Right ventricle myocardium superior (tissue), 1 donor: Measurements from ENCODE around the gene DBNL. TPM values are rescaled to one million over a fixed set of nuclear protein-coding genes. Genes with fewer than 3 reads are reported as not detected.
"Not testable (repeated sequence)": the region's sequence is repeated elsewhere in the genome, so short reads cannot be mapped to it uniquely, and the experiment has no call there.

ENCODE experiments used
- ATAC-seq: fragments of 200-7000 bp; cut with Tn5 transposase; one replicate; pipeline ENCODE4 v1.9.1; 2020; ENCODE audit warnings: mild to moderate bottlenecking; ENCODE audit not compliant: poor library complexity
- DNase-seq: peaks from one replicate; pipeline ENCODE4 v3.0.0-alpha.2; 2020
- intact Hi-C: fragments of 100-400 bp; cut with DNase I; formaldehyde crosslinking; loops from one replicate; pipeline ENCODE4 v1.11.2; 2022
- long read RNA-seq: library from polyadenylated mRNA; unstranded; transcript quantifications from one replicate; pipeline ENCODE4 v2.0.0, GENCODE V29; 2021
- total RNA-seq: library from RNA; stranded (reverse); fragmentation: NEBNext Ultra II Directional; extraction: Animal tissue kit (Norgen Biotek cat#: 25700); gene quantifications from one replicate; pipeline ENCODE4 v1.2.1, GENCODE V29; 2021
- donor health status: DM: no; HTN: yes; CAD: no; lungs with severe emphysema.

DBNL gene
- total RNA-seq = 28.0 TPM
- long read RNA-seq, transcript DBNL-220 (13 exons, 2,117 nt) = minor isoform, 21 of 116 reads
- long read RNA-seq, transcript DBNL-210 (13 exons, 1,808 nt) = major isoform, 64 of 116 reads
- long read RNA-seq, partial matches to known transcripts = 7 of 116 reads
- long read RNA-seq, other reads (novel, unspliced or antisense) = 20 of 116 reads

- intact Hi-C loops = no loop called here
- DNase-seq (peak; percentile 98), ATAC-seq (peak; percentile 96)
These were observed at the start of gene DBNL for GRCh38 chr7:44044315-44045225. TSS of gene DBNL (plus strand) at chr7:44044702. CDS start at chr7:44044738, 36 bp downstream.

GRCh38 chr7:43997532-43997931, 47.0 kb upstream of the DBNL start, which contains the start of gene SPDYE1:
TSS of gene SPDYE1 (plus strand) at chr7:43997897. CDS start at chr7:43999950, 2,053 bp downstream.
- ATAC-seq, intact Hi-C loops, DNase-seq: not testable (repeated sequence)

GRCh38 chr7:44012081-44012480, 32.4 kb upstream of the DBNL start:
- not testable (repeated sequence) for DNase-seq

DNA sequence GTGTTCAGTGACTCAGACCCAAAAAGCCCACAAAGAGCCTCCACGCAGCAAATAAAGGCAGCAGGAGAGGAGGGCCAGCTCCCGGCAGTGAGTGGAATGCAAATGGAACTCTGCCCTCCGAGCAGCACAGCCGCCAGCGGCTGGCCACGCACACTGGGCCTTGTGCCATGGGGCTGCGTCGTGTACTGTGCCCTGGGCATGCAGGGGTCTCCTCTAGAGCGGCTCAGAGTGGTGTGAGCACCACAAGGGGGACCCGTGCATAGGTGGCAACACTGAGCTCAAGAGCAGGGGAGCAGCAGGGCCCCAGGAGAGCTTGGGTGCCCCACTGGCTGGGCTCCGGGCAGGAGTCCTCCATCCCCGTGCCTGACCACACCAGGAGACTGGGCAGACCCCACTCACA, 29.4 kb upstream of the DBNL start:
- ATAC-seq, intact Hi-C loops, DNase-seq: not testable (repeated sequence)

More at GRCh38 chr7:44012081-44012480, 32.4 kb upstream of the DBNL start:
- intact Hi-C loops, ATAC-seq: not testable (repeated sequence)

- intact Hi-C loops = not testable (repeated sequence)
- DNase-seq (peak; percentile 99), ATAC-seq (peak; percentile 98)
These were observed 25.4 kb upstream of the DBNL start for GRCh38 chr7:44018857-44019807.

GRCh38 chr7:44019825-44020224, 24.7 kb upstream of the DBNL start:
- ATAC-seq, DNase-seq, intact Hi-C loops: not testable (repeated sequence)

- intact Hi-C loops, DNase-seq, ATAC-seq: not testable (repeated sequence)
These were observed 22.4 kb upstream of the DBNL start for GRCh38 chr7:44022069-44022468.

- ATAC-seq, DNase-seq, intact Hi-C loops: not testable (repeated sequence)
These were observed 21.6 kb upstream of the DBNL start for GRCh38 chr7:44022796-44023467.

DNA sequence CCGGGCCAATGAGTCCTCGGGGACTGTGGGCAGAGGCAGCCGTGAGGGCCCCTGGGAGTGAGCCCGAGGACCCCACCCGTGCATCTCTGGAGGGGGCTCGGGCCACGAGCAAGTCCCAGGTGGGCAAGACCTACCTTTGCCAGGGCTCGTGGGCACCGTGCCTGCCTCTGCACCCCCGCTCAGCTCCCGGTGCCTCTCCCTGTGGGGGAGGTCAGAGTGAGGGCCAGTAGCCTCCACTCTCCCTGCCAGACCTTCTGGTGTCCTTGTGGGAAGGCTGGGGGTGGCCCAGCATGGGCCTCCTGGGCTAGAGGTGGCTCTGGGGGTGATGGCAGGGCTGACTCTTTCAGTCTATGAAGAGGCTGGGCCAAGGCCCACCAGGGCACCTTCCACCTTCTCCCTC, 15.1 kb upstream of the DBNL start:
- intact Hi-C loops, DNase-seq, ATAC-seq: not testable (repeated sequence)

- intact Hi-C loops, ATAC-seq, DNase-seq: not testable (repeated sequence)
These were observed 14.5 kb upstream of the DBNL start for GRCh38 chr7:44030029-44030428.

DNA sequence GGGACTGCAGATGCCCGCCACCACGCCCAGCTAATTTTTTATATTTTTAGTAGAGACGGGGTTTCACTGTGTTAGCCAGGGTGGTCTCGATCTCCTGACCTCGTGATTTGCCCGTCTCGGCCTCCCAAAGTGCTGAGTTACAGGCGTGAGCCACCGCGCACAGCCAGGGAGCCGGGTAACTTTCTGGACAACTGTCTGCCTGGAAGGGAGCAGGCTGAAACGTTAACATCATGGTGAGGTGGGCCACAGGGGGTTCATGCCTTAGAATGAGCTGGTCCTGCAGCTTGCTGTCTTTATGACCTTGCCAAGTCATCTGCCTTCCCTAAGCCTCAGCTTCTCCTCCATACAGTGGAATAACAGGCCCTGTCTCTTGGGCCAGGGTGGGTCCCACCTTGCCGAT, 13.2 kb upstream of the DBNL start:
- intact Hi-C loops, DNase-seq, ATAC-seq: not testable (repeated sequence)

GRCh38 chr7:44032031-44032430, 12.5 kb upstream of the DBNL start:
- intact Hi-C loops, ATAC-seq, DNase-seq: not testable (repeated sequence)

DNA sequence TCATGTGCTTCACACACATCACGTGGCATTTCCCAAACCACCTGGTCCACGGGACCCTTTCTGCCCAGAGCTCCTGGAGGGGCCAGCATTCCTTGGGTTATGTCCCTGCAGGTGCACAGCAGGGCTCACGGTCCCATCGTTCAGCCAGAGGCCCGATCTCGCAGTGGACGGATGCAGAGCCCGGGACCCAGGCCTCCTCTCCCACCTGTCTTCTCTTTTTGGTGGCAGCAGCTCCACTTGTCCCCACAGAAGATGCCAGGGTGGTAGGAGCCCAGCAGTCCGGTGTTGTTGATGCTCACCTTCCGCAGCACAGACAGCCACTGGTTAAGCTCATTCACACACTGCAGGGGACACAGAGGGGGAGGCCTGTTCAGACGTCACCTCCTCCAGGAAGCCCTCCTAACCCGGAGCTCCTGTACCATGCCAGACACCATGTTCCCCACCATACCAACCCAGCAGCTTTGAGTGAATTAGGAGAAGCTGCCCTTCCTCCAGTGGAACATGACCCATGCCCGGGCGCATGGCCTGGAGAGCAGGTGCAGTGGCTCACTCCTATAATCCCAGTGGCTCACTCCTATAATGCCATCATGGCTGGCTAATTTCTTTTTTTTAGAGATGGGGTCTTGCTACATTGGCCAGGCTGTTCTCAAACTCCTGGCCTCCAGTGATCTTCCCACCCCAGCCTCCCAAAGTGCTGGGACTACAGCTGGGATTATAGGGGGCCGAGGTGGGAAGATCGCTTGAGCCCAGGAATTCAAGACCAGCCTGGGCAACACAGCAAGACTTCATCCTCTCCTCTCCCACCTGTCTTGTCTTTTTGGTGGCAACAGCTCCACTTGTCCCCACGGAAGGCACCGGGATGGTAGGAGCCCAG, 10.3 kb upstream of the DBNL start:
- DNase-seq, intact Hi-C loops, ATAC-seq: not testable (repeated sequence)

DNA sequence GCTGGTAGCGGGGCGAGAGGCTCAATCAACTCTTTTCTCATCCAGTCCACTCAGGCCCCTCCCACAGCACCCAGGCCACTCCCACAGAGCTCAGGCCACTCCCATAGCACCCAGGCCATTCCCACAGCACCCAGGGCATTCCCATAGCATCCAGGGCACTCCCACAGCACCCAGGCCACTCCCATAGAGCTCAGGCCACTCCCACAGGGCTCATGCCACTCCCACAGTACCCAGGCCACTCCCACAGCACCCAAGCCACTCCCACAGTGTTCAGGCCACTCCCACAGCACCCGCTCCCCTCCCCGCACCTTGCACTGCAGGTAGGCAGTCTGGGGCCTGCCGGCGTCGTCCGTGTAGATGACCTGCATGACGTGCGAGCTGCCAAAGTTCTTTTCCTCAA, 8.1 kb upstream of the DBNL start:
- intact Hi-C loops, ATAC-seq, DNase-seq: not testable (repeated sequence)

DNA sequence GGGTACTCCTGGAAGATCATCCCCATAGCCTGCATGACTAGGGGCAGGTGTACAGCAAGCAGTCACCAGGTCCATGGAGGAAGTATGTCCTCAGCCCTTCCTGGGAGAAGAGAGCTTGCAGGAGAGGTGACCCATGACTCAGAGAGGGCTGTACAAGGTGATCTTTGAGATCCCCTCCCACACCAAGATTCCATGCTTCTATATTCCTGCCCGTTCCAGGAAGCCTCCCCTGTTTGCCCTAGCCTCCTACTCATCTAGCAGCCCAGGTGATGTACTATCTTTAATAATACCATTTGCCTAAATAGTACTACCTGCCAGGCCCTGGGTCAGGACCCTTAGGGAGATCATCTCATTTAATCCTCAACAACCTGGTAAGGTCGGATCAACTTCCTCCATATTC, 6.6 kb upstream of the DBNL start:
- intact Hi-C loops, DNase-seq: not testable (repeated sequence)

GRCh38 chr7:44038553-44038952, 5.9 kb upstream of the DBNL start:
- intact Hi-C loops, ATAC-seq, DNase-seq: not testable (repeated sequence)

More for the DNA sequence above, 6.6 kb upstream of the DBNL start:
- not testable (repeated sequence) for ATAC-seq
